Pulmonary artery endothelial cell (primary cell): Measurements from ENCODE around the gene PI4KA. TPM values are rescaled to one million over a fixed set of nuclear protein-coding genes. Genes with fewer than 3 reads are reported as not detected.
"Not testable (repeated sequence)": the region's sequence is repeated elsewhere in the genome, so short reads cannot be mapped to it uniquely, and the experiment has no call there.

Experiments
- DNase-seq: peaks from one replicate; pipeline ENCODE4 v3.0.0-alpha.2; 2011; ENCODE audit warnings: low read depth, low spot score
- total RNA-seq: library from RNA; depleted of rRNA; stranded (reverse); fragments of >200 nt; gene quantifications from 2 replicates; pipeline ENCODE4 v1.2.3, GENCODE V29; 2014

PI4KA gene
- total RNA-seq, 1 donor from 2014 or later = 22.1 TPM

- no peak for DNase-seq
Measured at GRCh38 chr22:20852076-20852475, 6.5 kb downstream of the PI4KA start.

DNA sequence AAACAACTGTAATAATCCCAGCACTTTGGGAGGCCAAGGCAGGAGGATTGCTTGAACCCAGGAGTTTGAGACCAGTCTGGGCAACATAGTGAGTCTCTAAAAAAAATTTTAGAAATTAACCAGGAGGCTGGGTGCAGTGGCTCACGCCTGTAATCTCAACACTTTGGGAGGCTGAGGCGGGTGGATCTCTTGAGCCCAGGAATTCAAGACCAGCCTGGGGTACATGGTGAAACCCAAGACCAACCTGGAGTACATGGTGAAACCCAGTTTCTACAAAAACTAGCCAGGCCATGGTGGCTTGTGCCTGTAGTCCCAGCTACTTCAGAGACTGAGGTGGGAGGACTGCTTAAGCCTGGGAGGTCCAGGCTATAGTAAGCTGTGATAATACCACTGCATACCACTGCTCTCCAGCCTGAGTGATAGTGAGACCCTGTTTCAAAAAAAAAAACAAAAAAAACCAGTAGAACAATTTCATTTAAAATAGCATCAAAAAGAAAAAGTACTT, 11.2 kb downstream of the PI4KA start:
- DNase-seq = no peak

- DNase-seq = no peak
Measured at GRCh38 chr22:20844055-20845037, 14.3 kb downstream of the PI4KA start.

- no peak for DNase-seq
Measured at GRCh38 chr22:20843501-20843900, 15.1 kb downstream of the PI4KA start.

DNA sequence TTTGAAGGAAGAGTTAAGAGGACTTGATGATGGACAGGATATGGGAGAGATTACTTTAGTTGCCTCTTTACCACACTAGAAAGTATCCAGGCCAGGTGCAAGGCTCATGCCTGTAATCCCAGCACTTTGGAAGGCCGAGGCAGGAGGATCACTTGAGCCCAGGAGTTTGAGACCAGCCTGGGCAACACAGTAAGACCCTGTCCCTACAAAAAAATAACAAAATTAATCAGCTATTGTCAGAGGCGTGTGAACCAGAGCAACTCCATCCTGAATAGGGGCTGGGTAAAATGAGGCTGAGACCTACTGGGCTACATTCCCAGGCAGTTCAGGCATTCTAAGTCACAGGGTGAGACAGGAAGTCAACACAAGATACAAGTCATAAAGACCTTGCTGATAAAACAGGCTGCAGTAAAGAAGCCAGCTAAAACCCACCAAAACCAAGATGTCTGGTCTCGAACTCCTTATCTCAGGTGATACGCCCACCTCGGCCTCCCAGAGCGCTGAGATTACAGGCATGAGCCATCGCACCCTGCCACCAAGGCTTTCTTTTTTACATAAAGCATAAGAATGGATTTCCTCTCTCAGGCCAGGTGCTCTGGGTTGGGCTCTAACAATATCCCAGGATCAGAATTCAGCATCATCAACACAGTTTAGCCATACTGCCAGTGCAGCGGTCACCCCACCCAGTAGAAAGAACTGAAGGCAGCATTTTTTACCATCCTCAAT, 17.8 kb downstream of the PI4KA start:
- no peak for DNase-seq

DNA sequence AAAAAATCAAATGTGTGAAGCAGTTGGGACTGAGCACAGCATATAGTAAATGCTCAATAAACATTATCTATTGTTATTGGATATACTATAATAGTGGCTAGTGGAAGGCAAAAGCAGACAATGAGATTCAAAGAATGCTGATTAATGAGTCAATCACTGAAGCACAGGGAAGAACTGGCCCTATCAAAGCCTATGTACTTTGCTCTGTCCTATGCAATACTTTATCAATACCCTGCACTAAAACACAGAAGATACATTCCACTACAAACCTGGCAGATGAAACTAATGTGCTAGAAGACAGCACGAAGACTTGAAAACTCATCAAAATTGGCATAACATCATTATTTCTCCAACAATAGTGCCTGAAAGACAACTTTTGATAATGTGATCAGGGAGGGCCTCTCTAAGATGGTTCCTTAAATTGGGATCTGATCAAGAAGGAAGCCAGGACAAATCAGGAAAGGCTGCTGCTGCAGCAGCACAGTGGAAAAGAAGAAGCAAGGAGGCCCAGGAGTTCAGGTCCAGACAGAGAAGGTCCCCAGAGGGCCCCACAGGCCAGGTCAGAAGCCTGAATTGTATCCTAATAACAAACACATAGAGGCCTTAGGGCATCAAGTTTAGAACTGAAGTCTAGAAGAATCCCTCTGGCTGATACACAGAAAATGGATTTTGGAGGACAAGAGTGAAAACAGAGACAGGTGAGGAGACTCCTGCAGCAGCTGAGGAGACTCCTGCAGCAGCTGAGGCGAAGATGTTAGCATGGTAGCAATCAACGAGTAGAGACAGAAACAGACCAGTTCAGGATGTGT, 18.6 kb downstream of the PI4KA start:
- DNase-seq = no peak

- not testable (repeated sequence) for DNase-seq
Measured at GRCh38 chr22:20839354-20839753, 19.3 kb downstream of the PI4KA start.

- DNase-seq = no peak
Measured at GRCh38 chr22:20836987-20837823, 21.4 kb downstream of the PI4KA start.

GRCh38 chr22:20834725-20835124, 23.9 kb downstream of the PI4KA start:
- DNase-seq = no peak

DNA sequence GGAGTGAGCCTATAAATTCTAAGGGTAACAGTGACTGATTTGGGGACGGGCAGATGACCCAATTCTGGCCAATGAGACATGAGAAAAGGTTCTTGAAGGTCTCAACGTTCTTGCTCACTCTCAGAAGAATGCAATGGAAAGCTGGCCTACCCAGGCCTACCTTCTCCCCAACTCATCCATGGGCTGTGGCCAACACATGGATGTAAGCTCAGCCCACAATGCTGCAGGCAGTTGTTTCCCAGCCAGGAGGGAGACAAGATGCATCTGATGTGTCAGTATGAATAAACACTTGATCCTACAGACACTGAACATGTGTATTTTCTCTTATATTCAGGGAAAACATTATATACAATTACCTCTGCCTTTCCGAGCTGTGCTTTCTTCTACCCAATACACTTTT, 24.4 kb downstream of the PI4KA start:
- no peak for DNase-seq

GRCh38 chr22:20833225-20833665, 25.4 kb downstream of the PI4KA start:
- DNase-seq = no peak

DNA sequence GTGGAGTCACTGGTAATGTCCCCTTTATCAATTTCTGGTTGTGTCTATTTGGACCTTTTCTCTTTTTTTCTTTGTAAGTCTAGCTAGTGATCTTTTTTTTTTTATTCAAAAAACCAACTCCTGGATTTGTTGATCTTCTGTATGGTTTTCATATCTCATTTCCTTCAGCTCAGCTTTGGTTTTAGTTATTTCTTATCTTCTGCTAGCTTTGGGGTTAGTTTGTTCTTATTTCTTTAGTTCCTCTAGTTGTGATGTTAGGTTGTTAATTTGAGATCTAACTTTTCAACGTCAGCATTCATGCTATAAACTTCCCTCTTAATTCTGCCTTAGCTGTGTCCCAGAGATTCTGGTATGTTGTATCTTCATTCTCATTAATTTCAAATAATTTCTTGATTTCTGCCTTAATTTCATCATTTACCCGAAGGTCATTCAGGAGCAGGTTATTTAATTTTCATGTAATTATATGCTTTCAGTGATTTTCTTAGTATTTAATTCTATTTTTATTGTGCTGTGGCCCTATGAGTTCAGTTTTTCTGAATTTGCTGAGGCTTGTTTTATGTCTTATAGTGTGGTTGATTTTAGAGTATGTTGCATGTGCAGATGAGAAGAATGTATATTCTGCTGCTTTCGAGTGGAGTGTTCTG, 29.0 kb downstream of the PI4KA start:
- DNase-seq = no peak

GRCh38 chr22:20826373-20827152, 32.0 kb downstream of the PI4KA start:
- not testable (repeated sequence) for DNase-seq

GRCh38 chr22:20825624-20826023, 33.0 kb downstream of the PI4KA start:
- no peak for DNase-seq

GRCh38 chr22:20825216-20825615, 33.4 kb downstream of the PI4KA start:
- DNase-seq = not testable (repeated sequence)

GRCh38 chr22:20823264-20823663, 35.3 kb downstream of the PI4KA start:
- DNase-seq = no peak

- no peak for DNase-seq
Measured at GRCh38 chr22:20822240-20822639, 36.4 kb downstream of the PI4KA start.

DNA sequence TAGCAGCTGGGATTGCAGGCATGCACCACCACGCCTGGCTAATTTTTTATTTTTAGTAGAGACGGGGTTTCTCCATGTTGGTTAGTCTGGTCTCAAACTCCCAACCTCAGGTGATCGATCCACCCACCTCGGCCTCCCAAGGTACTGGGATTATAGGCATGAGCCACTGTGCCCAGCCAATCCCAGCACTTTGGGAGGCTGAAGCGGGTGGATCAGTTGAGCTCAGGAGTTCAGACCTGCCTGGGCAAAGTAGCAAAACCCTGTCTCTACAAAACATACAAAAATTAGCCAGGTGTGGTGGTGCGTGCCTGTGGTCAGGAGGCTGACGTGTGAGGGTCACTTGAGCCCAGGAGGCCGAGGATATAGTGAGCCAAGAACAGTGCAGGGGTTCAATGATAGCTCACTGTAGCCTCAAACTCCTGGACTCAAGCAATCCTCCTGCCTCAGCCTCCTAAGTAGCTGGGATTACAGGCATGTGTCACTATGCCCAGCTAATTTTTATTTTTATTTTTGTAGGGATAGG, 36.8 kb downstream of the PI4KA start:
- DNase-seq = not testable (repeated sequence)

GRCh38 chr22:20819471-20819870, 39.1 kb downstream of the PI4KA start:
- DNase-seq = no peak
